NCI-H128 (cell line): ENCODE measurements around the gene ESRP2.

Experiments used
- DNase-seq: peaks from one replicate; lab custom pipeline; 2025; ENCODE audit not compliant: unreplicated experiment; lab: John Stamatoyannopoulos, UW

Gene ESRP2

DNA sequence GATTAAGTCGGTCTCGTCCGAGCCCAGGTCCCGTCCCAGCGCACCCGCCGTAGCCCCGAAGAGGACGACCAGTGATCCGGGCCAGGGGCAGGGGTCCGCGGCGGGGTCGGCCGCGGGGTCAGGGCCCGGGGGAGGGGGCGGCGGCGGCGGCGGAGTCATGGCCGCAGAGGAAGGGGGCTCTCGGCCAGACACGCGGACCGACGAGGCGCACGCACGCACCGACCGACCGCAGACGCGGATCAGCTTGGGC is at the start of gene ESRP2:
Gene ESRP2 (minus strand): TSS at position 241 of the 250 bp plus-strand sequence. CDS start 82 bp downstream, at position 159.
- no peak for DNase-seq

DNA sequence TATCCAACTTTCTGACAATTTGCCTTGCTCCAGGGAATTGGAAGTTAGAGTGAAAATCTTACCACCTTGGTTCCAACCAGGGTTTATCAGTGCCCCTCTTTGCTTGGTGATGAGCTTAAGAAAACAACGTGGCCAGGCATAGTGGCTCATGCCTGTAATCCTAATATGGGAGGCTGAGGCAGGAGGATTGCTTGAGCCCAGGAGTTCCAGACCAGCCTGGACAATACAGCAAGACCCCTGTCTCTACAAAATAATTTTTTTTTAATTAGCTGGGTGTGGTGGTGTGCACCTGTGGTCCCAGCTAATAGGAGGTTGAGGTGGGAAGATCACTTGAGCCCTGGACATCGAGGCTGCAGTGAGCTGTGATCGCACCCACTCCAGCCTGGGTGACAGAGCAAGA is 49.8 kb upstream of the ESRP2 start:
- no peak for DNase-seq

DNA sequence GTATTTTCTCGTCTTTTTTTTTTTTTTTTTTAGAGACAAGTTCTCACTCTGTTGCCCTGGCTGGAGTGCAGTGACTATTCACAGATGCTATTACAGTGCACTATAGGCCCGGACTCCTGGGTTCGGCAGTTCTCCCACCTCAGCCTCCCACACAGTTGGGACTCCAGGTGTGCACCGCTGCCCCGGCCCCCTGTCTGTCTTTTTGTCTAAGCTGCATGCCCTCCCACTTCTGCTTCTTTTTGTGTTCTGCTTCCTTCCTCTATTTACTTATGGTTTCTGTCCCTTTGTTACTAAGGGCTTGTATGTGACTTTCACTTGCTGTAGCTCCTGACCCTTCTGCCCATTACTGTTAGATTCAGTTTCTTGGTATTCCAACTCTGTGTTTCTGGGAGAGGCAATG is 48.9 kb upstream of the ESRP2 start:
- DNase-seq, result no peak

DNA sequence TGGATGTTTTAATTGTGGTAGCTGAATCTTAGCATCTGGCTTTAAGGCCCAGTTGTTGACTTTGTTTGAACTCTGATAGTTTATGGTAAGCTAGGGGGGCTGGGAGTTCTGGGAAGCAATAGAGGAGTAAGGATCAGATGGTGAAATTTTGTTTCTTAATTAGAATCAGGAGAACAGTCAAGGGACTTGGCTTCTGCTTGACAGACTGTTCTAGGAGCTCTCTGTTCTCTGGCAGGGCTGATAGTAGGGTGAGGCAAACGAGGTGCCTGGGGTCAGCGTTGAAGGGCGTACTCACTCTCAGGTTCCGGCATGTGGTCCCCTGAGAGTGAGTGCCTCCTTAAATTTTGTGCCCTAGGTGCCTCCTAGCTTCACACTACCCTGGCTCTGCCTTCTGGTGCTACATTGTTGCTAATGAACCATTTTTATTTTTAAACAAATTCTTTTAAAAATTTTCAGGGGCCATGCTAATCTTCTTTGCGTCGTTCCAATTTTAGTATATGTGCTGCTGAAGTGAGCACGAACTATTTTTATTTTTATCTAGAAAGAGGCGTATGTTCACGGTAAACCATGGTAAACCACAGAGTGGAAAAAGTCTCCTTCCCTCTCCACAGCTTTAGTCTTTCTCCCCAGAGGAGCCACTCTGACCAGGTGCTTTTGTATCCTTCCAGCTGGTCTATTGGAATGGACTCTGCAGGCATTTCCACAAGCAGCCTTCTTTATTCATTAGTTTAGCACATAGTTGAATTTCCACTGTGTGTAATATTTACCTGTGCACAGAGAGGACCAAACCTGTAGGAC is 48.1 kb upstream of the ESRP2 start:
- DNase-seq, result no peak

DNA sequence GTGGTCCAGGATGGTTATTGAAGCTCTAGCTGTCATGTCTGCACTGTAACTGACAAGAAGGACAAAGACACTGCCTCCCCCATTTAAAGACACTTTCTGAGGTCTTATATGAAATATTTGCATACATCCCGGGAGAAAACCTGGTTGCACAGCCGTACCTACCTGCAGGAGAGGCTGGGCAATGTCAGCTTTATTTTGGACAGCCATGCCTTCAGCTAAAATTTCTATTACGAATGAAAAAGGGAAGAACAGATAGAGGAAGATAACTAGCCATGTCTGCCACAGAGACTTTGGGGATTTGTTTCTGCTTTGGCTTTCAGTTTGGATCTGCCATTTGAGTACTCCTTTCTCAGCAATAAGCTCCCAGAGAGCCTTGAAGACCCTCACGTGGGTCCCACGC is 47.4 kb upstream of the ESRP2 start:
- DNase-seq, result no peak

DNA sequence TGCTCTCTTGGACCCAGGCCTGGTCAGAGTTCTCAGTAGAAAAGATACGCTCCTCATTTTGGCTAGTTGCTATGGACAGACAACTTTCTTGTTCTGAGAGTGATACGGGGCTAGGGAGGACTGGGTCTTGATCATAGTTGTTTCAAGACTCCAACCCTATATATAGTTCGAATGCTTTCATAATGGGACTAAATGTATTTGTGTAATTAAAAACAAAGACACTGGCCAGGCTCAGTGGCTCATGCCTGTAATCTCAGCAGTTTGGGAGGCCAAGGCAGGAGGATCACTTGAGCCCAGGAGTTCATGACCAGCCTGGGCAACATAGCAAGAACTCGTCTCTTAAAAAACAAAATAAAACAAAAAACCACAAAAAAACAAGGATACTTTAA is 46.1 kb upstream of the ESRP2 start:
- DNase-seq, result no peak

DNA sequence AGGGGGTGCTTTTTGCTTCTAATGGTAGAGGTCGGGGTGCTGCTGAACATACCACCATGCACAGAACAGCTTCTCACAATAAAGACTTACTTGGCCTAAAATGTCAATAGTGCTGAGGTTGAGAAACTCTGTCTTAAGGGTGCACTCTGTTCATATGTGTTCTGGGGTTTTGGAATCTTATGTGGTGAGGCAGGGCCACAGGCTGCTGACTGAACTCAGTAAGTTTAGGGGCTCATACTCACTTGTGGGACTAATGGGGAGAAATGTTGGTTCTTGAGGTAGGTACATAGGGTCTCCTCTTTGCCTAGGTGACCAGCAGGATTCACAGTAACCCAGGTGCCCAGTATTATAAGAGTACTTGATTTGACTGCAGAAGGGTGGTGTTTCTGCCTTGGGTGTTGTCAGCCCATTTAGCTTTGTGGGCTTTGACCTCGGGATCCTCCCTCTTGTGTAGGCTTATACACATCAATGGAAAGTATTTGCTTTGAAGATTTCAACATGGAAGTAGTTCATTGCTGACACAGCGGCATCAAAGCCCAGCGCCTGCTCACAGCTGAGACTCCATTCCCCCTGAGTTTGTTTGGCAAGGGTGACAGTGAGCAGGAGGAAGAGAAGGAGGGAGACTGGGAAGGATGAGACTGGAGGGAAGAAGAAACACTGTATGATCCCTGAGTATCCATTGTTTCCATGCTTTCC is 45.6 kb upstream of the ESRP2 start:
- DNase-seq, result no peak

DNA sequence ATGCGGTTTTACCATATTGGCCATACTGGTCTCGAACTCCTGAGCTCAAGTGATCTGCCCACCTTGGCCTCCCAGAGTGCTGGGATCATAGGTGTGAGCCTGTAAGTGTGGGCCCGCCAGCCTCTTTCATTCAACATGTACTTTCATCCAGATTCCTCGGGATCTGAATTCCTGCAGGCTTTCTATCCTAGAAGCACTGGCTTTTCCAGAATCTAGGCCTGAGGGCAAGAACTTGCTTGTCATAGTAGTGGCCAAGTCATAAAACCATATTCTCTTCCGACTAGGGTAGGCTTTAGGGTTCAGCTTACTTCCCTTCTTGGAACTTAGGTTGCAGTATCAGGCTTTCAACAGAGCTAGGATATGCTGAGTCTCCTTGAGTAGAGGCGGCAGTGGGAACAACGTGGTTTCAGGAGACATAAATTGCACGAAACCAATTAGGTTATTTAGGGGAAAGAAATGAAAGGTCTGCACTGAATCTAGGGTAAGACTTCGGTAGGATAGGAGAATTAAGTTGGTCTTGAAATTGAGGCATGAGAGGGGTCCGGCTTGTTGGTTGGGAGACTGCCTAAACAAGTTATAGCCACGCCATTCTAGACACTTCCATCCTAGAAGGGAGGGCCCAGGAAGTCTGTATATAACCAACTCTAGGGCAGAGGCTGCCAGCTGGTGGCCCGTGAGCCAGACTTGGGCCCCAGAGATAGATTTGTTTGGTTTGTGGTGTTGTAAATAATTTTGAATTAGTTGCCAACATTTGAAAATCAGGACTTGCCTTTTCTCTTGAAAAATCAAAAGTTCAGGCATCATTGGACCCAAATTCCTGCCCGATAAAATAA is 44.0 kb upstream of the ESRP2 start:
- no peak for DNase-seq

DNA sequence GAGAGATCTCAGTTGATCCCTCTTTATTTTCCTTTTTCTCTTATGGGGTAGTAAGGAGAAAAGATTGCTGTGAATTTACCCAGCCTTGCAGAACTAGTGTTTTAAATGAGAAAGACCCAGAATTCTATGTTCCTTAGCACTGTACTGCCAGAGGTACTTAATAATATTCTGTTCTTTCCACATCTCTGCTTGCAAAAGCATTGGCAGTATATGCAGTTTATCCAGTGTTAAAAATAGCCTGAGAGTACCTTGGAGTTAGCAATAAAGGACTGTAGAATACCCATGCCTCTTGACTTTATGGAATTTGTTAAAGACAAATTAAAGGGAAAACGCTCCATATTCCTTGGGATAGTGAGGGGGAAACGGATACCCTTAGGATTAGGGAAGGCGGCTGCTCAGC is 40.3 kb upstream of the ESRP2 start:
- no peak for DNase-seq

DNA sequence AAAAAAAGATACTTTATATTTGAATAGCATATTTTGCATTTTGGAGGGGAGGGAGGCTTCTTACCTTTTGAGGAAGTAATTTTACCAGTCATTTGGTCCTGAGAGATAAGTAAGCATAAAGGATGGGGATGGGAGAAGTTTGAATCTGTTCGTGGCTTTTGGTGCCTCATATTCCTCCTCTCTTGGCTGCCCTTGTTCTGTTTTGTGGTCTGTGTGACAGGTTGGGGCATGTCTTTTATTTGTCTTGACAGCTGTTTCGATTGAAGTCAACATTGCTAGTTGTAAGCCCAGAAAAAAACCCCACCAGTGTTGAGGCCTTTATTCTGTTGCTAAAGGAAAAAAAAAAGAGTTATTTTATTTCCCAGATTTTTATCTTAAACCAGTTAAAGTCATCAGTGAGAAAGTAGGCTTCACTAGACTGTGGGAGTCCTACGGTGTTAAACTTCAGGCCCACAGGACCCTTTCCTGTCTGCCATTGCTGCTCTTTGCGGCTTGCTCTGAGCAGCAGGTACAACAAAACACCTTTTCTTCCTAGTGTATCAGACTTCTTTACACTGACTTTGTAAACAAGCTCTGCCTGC is 39.8 kb upstream of the ESRP2 start:
- DNase-seq, result no peak

DNA sequence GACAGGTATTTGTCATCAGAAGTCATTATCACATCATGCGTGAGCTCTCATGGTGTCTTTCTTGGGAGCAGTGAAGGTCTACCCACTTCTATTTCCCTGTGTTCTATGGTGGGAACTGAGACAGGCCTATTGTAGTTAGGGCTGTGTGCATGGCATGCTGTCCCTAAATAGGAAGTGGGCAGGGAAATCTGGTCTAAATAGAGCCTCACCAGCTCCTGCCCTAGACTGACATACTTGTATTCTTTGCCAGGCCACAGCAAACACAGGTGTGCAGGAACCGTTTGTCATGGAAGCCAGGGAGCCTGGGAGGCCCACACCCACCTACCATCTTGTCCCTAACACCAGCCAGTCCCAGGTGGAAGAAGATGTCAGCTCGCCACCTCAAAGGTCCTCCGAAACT is 38.5 kb upstream of the ESRP2 start:
- no peak for DNase-seq

DNA sequence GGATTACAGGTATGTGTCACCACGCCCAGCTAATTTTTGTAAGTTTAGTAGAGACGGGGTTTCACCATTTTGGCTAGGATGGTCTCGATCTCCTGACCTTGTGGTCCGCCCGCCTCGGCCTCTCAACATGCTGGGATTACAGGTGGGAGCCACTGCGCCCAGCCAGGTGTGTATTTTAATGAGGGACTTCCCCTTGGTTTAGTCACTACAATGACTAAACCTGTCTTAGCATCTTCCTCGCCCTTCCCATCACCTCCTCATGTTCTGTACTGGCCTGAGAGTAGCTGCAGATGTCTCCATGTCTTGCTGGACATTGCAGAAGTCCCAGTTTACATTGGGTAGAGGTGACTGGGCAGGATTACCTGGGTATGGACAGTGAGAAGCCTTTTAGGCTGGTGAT is 38.0 kb upstream of the ESRP2 start:
- DNase-seq, result no peak

DNA sequence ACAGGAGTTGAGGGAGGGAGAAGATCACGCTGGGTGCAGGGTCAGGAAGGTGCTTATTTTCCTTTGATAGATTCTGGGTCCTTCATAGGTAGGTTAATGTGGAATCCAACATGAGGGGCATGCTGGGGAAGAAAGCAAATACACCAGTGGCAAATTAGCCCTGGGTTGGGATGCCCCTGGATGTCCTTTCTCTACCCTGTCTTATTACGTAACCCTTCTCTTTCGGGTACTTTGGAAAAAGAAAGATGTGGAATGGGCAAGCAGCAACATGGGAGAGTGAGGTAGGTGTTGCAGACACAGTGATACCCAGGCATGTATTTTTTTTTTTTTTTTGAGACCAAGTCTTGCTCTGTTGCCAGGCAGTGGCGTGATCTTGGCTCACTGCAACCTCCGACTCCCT is 37.5 kb upstream of the ESRP2 start:
- no peak for DNase-seq

DNA sequence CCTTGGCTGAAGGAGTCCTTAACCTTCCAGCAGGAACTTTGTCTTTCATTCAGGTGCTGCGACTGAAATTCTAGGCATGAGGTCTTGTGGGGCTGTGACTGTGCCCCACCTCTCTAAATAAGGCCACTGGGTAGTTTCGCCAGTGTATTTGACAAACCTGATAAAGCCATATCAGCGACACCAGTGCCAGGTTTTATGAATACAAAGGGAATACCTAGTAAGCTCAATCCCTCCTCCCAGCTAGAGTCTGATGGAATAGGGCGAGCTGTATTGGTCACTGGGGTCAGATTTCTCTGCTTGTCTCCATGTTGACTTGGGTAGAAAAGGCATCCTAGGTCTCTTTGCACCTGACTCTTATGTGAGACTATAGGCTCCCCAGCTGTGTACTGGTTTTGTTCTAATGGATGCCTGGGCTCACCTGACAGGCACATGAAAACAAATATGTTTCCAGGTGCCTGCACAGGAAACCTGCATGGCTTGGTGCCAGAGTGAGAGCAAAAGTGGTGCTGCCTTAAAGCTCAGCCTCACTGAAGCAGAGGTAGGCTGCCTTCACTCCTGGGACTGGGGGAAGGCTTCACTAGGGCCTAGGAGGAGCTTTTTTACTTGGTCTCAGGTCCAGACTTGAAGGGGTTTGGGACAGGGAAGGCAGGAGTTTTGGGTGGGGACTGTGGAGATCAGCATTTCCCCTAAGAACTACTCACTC is 36.7 kb upstream of the ESRP2 start:
- peak; percentile 35 for DNase-seq

DNA sequence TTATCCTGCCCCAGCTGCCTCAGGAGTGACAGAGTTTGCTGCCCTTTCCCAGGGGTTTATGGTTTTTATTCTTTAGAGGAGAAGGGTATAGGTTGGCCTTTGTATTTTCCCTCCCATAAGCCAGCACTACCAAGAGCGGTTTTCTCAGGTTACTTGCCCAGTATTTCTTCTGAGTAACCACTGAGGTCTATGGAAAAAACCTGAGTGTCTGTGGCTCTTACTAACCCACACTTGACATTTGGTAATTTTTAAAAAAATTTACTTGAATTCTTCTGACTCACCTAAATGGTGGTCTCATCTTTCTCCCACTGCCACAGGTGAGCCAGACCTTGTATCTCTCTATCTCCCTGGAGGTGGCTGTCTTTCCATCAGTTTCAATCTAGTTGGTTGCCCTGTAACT is 34.4 kb upstream of the ESRP2 start:
- no peak for DNase-seq

DNA sequence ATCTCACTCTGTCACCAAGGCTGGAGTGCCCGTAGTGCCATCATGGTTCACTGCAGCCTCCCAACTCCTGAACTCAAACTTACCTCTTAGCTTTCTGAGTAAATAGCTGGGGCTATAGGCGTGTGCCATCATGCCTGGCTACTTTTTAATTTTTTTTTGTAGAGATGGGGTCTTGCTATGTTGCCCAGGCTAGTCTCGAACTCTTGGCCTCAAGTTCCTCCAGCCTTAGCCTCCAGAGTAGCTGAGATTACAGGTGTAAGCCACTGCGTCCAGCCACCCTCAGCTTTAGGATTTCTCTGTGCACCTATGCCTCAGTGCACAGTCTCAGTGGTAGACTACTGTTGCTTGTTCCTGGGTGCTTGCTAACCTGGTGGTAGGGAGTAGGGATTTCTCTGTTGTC is 33.9 kb upstream of the ESRP2 start:
- DNase-seq, result no peak

DNA sequence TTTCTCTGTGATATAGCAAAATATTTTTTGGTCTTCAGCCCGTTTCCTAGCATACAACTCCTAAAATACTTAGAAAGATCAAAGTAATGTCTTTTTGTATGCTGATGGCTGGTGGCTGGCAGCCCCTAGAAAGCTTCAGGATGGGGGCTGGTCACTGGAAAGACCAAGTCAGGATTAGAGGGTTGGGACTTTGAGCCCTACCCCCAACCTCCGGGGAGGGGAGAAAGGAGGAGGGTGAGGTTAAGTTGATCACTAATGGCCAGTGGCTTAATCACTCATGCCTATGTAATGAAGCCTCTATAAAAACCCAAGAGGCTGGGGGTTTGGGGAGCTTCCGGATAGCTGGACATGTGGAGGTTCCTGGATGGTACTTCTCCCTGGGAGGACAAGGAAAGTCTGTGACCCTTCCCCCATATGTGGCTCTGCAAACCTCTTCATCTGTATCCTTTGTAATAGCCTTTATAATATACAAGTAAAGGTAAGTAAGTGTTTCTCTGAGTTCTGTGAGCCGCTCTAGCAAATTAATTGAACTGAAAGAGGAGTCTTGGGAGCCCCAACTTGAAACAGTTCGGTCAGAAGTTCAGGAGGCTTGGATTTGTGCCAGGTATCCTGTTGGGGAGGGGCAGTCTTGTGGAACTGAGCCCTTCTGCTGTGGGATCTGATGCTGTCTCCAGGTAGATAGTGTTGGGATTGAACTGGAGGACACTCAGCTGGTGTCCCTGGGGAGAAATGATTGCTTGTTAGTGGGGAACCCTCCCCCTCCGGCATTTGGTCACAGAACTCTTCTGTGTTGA is 31.9 kb upstream of the ESRP2 start:
- peak; percentile 55 for DNase-seq

DNA sequence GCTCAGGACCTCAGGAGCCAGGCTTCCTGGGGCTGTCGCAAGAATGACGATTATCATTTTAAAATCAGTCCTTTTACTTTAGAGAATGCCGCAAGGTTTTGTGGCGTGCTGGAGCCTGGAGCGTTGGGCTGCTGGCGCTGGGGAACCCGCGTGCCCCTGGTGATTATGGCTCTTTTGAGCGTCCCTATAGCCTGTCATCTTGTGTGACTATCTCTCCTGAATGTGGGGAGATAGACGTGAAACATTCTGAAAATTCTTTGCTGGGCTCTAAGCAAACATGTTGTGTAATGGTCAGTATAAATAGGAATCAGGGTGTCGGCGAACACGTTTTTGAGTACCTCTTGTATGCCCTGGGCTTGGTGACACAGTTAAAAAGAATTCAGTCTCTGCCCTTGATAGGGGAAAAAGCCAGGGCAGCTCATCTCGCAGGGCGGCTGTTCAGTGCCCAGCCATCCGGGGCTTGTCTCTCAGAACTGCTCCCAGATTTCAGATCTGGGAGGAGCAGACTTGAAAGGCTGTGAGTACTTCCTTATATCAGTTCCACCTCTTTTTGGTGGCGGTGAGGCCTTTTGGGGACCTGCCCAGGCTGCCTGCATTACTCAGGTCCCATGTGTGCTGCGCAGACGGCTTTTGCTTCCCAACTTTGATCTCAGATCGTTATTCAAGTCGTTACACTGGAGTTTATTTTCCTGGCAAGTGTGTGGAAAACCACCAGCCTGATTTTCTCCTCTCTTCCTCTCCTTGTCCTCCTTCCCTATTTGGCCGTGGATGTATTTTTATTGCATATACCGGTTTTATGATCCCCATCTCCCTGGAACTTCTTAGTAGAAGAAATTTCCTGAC is 29.4 kb upstream of the ESRP2 start:
- no peak for DNase-seq
